ENCODE results near the gene GTF2A1.

Gene GTF2A1

DNA sequence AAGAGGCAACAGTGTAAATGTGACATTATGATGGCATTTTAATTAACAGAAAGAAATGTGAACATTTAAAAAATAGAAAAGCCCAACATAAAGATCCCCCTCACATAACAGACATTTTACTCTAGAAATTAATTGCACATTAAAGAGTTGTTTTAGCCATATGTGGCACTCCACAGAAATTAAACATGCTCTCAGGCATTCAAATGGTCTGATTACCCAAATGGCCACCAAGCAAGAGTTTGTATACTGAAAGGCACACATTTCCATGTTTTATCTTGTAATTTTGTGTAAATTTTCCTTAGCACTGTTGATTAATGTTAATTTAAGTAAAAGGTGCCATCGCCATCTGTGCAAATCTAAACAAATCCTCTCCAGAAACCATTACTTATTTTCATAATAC is 43.5 kb downstream of the GTF2A1 start:
- no peaks in the 10 kb centered on the region for H3K27me3 ChIP-seq
- peaks cover 25 to 43% (median 31%) of the 10 kb centered on the region in 11 experiments for H3K36me3 ChIP-seq
- 0 out of 22 replicates have a peak overlapping the region, but pooled peaks of 1 of the 11 experiments have one; percentile 15 for H3K9ac ChIP-seq
- peak overlapping the region in 2 of 11 experiments; percentile 64 to 69; a peak in 3 of 22 replicates for H3K4me2 ChIP-seq
- peaks cover 0 to 5% (median 0%) of the 10 kb centered on the region in 11 experiments; a peak in 1 of 22 replicates for H4K20me1 ChIP-seq
- H3K27ac ChIP-seq: 0 out of 22 replicates have a peak overlapping the region, but pooled peaks of 1 of the 11 experiments have one; percentile 57
- no peak for TF ChIP-seq Cebpa-rat (IDR thresholded peaks at IDR 0.05)
- H3K4me3 ChIP-seq: no peak overlapping the region
- no peaks in the 10 kb centered on the region for H3K9me3 ChIP-seq (replicated peaks in 1 of 11)
- peaks cover 0 to 71% (median 9%) of the 10 kb centered on the region in 10 experiments; a peak in 15 of 20 replicates for H3K4me1 ChIP-seq

DNA sequence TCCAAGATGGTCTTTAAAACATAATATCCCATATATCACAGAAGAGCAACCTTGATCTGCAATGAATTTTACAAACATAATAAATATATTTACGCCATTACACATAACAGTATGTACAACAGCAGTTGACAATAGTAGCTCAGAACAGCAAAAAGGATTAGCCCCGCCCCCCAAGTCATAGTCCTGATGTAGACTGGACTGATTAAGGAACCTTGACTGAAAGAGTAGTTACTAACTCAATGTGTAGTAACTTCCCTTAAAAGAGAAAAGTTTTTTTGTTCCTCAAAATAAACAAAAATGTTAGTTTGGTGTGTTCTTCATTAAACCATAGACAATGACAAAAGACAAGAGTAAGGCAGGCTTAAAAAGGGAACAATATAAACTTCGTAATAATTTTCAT is 44.5 kb downstream of the GTF2A1 start:
- no peak for TF ChIP-seq Cebpa-rat (IDR thresholded peaks at IDR 0.05)
- H3K4me3 ChIP-seq: no peak overlapping the region
- peaks cover 0 to 79% (median 14%) of the 10 kb centered on the region in 10 experiments; a peak in 15 of 20 replicates for H3K4me1 ChIP-seq
- H3K9ac ChIP-seq: 0 out of 22 replicates have a peak overlapping the region, but pooled peaks of 1 of the 11 experiments have one; percentile 15
- H4K20me1 ChIP-seq: no peaks in the 10 kb centered on the region
- H3K36me3 ChIP-seq: peaks cover 15 to 33% (median 21%) of the 10 kb centered on the region in 11 experiments; a peak in 19 of 22 replicates
- H3K27me3 ChIP-seq: no peaks in the 10 kb centered on the region
- peak overlapping the region in 3 of 11 experiments; percentile 6 to 69 (median 64); a peak in 4 of 22 replicates for H3K4me2 ChIP-seq
- peak overlapping the region in 4 of 11 experiments; percentile 5 to 57 (median 29); a peak in 3 of 22 replicates for H3K27ac ChIP-seq
- no peaks in the 10 kb centered on the region for H3K9me3 ChIP-seq (replicated peaks in 1 of 11)

- H3K9me3 ChIP-seq (replicated peaks in 1 of 11): no peaks in the 10 kb centered on the region
- H3K4me1 ChIP-seq: peaks cover 13 to 72% (median 29%) of the 10 kb centered on the region in 10 experiments
- peaks cover 0 to 6% (median 0%) of the 10 kb centered on the region in 11 experiments; a peak in 4 of 22 replicates for H3K36me3 ChIP-seq
- no peak for TF ChIP-seq Cebpa-rat (IDR thresholded peaks at IDR 0.05)
- H3K4me2 ChIP-seq: peak overlapping the region in 9 of 11 experiments; percentile 11 to 38 (median 32); a peak in 10 of 22 replicates
- H3K27ac ChIP-seq: peak overlapping the region in 7 of 11 experiments; percentile 2 to 48 (median 21); a peak in 5 of 22 replicates
- no peaks in the 10 kb centered on the region for H3K27me3 ChIP-seq
- 0 out of 22 replicates have a peak overlapping the region, but pooled peaks of 1 of the 11 experiments have one; percentile 6 for H3K9ac ChIP-seq
- no peaks in the 10 kb centered on the region for H4K20me1 ChIP-seq
- H3K4me3 ChIP-seq: no peak overlapping the region
These were observed 47.9 kb downstream of the GTF2A1 start for GRCh38 chr14:81172881-81173280.

GRCh38 chr14:81172353-81172752 is 48.4 kb downstream of the GTF2A1 start:
- no peak for TF ChIP-seq Cebpa-rat (IDR thresholded peaks at IDR 0.05)
- Histone ChIP-seq H3K9me3 (replicated peaks in 1 of 11) (no peaks in the 10 kb centered on the region), H3K4me2 (peak overlapping the region in 9 of 11 experiments; percentile 11 to 38 (median 32); a peak in 11 of 22 replicates), H3K4me3 (no peak overlapping the region), H3K4me1 (peaks cover 13 to 67% (median 29%) of the 10 kb centered on the region in 10 experiments), H3K9ac (0 out of 22 replicates have a peak overlapping the region, but pooled peaks of 1 of the 11 experiments have one; percentile 6), H4K20me1 (no peaks in the 10 kb centered on the region), H3K27ac (peak overlapping the region in 7 of 11 experiments; percentile 2 to 48 (median 21); a peak in 6 of 22 replicates), H3K36me3 (peaks cover 0 to 6% (median 0%) of the 10 kb centered on the region in 11 experiments; a peak in 2 of 22 replicates), H3K27me3 (no peaks in the 10 kb centered on the region)

- peak overlapping the region in 5 of 10 experiments; percentile 62 to 74 (median 69); a peak in 11 of 20 replicates for H3K4me3 ChIP-seq
- H3K36me3 ChIP-seq: peaks cover 0 to 6% (median 0%) of the 10 kb centered on the region in 11 experiments; a peak in 2 of 22 replicates
- H3K27ac ChIP-seq: peak overlapping the region in 10 of 11 experiments; percentile 76 to 93 (median 88); a peak in 16 of 22 replicates
- peak overlapping the region; percentile 76 to 97 (median 96); a peak in 20 of 22 replicates for H3K4me2 ChIP-seq
- H3K9ac ChIP-seq: peak overlapping the region; percentile 73 to 89 (median 82); a peak in 19 of 22 replicates
- peaks cover 13 to 51% (median 29%) of the 10 kb centered on the region in 10 experiments for H3K4me1 ChIP-seq
- H3K9me3 ChIP-seq (replicated peaks in 1 of 11): no peaks in the 10 kb centered on the region
- no peak for TF ChIP-seq Cebpa-rat (IDR thresholded peaks at IDR 0.05)
- H4K20me1 ChIP-seq: no peaks in the 10 kb centered on the region
- H3K27me3 ChIP-seq: no peaks in the 10 kb centered on the region
These were observed 49.9 kb downstream of the GTF2A1 start for GRCh38 chr14:81170829-81171195.

GRCh38 chr14:81170104-81170828 is 50.5 kb downstream of the GTF2A1 start:
- Histone ChIP-seq H3K27me3 (no peaks in the 10 kb centered on the region), H3K36me3 (peaks cover 0 to 6% (median 0%) of the 10 kb centered on the region in 11 experiments; a peak in 2 of 22 replicates), H3K9me3 (replicated peaks in 1 of 11) (no peaks in the 10 kb centered on the region), H3K4me2 (peak overlapping the region; percentile 76 to 97 (median 96)), H3K4me3 (peak overlapping the region; percentile 56 to 77 (median 68)), H3K4me1 (peaks cover 13 to 46% (median 29%) of the 10 kb centered on the region in 10 experiments), H4K20me1 (no peaks in the 10 kb centered on the region), H3K27ac (peak overlapping the region; percentile 63 to 93 (median 87)), H3K9ac (peak overlapping the region; percentile 73 to 89 (median 82))
- TF ChIP-seq Cebpa-rat (IDR thresholded peaks at IDR 0.05): no peak

DNA sequence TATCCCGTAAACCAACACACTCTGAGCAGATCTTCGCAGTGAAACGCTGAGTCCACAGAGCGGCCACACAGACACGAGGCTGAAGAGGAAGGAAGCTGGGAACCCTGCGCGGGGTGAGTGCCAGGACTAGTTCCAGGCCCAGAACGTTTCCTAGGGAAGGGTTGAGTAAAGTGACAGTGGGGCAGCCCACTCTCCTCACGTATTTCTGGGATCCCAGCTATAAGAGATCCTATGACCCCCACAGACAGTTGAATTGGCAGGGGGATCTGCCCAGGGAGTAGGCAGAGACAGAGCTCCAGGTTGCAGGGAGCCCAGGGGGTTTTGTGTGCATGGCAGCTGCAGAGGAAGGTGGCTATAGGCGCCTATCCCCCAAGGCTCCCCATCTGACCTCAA is 51.1 kb downstream of the GTF2A1 start:
- peaks cover 13 to 42% (median 29%) of the 10 kb centered on the region in 10 experiments for H3K4me1 ChIP-seq

DNA sequence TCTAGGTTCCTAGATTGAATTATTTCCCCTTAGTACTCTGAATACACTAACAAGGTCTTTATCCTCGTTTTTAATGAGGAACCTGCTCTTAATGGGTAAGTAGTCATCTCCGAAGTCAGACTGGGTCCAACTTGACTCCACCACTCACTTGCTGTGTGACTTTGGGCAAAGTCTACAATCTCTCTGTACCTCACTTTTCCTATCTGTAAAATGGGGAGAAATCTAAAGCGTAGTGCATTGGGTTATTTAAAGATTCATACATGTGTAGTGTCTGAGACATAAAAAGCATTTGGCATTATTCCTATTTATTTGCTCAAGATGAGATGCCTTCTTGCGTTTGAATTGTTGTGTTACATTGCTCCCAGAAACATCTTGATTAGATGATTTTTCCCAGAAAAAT is 51.5 kb downstream of the GTF2A1 start:
- H3K4me1 ChIP-seq: peaks cover 13 to 46% (median 29%) of the 10 kb centered on the region in 10 experiments
- H4K20me1 ChIP-seq: no peaks in the 10 kb centered on the region
- H3K27ac ChIP-seq: peak overlapping the region in 10 of 11 experiments; percentile 37 to 93 (median 88); a peak in 12 of 22 replicates
- peak overlapping the region; percentile 76 to 97 (median 96) for H3K4me2 ChIP-seq
- peaks cover 0 to 3% (median 0%) of the 10 kb centered on the region in 11 experiments; a peak in 2 of 22 replicates for H3K36me3 ChIP-seq
- peak overlapping the region in 8 of 10 experiments; percentile 56 to 77 (median 68); a peak in 14 of 20 replicates for H3K4me3 ChIP-seq
- no peaks in the 10 kb centered on the region for H3K9me3 ChIP-seq (replicated peaks in 1 of 11)
- TF ChIP-seq Cebpa-rat (IDR thresholded peaks at IDR 0.05): no peak
- peak overlapping the region; percentile 73 to 89 (median 82); a peak in 16 of 22 replicates for H3K9ac ChIP-seq
- no peaks in the 10 kb centered on the region for H3K27me3 ChIP-seq

More for the DNA sequence above, 51.1 kb downstream of the GTF2A1 start:
- Histone ChIP-seq H3K9me3 (replicated peaks in 1 of 11) (no peaks in the 10 kb centered on the region), H4K20me1 (no peaks in the 10 kb centered on the region), H3K27ac (peak overlapping the region; percentile 63 to 93 (median 87)), H3K27me3 (no peaks in the 10 kb centered on the region), H3K9ac (peak overlapping the region; percentile 73 to 89 (median 82)), H3K4me3 (peak overlapping the region; percentile 56 to 77 (median 68)), H3K36me3 (peaks cover 0 to 6% (median 0%) of the 10 kb centered on the region in 11 experiments; a peak in 2 of 22 replicates), H3K4me2 (peak overlapping the region; percentile 76 to 97 (median 96))
- no peak for TF ChIP-seq Cebpa-rat (IDR thresholded peaks at IDR 0.05)

All from BLaER1 treated with 17β-estradiol and CSF1 and Interleukin-3, amounts not matched to agents 10 nM and 100 nM (cell line).